Measurements from ENCODE around the gene SLC35B2.

The SLC35B2 gene

DNA sequence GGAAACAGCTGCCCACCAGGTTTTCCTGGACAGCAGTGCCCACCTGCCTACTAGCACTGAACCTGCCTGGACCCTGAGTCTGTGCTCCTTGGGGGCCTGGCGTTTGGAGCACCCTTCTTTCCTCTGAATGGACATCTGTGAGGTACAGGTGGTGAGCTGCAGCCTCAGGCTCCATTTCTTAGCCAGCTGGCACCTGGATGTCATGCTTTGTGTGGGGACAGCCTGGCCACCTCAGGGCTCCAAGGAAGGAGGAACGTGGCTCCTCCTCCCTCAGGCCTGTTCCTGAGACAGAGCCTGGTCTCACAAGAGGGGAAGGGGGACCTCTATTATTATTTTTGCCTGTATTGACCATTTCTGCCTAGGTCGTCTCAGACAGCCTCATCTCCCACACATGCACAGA, 21.0 kb upstream of the SLC35B2 start:
- no peak overlapping the region for H3K27ac ChIP-seq
- CTCF ChIA-PET, result interaction anchor here (0.5 to 1.9 kb wide), 5 partner anchors 10 to 116 kb away, joined by 3 to 6 read pairs (median 4); no protein-coding TSS in a partner anchor
- TF ChIP-seq, protein P1, sequence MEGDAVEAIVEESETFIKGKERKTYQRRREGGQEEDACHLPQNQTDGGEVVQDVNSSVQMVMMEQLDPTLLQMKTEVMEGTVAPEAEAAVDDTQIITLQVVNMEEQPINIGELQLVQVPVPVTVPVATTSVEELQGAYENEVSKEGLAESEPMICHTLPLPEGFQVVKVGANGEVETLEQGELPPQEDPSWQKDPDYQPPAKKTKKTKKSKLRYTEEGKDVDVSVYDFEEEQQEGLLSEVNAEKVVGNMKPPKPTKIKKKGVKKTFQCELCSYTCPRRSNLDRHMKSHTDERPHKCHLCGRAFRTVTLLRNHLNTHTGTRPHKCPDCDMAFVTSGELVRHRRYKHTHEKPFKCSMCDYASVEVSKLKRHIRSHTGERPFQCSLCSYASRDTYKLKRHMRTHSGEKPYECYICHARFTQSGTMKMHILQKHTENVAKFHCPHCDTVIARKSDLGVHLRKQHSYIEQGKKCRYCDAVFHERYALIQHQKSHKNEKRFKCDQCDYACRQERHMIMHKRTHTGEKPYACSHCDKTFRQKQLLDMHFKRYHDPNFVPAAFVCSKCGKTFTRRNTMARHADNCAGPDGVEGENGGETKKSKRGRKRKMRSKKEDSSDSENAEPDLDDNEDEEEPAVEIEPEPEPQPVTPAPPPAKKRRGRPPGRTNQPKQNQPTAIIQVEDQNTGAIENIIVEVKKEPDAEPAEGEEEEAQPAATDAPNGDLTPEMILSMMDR (conservative IDR thresholded peaks at IDR 0.05; ENCODE audit: low read depth), result no peak
- DNase-seq (ENCODE audit: low spot score), result no peak
- POLR2A ChIA-PET (ENCODE audit: low non-redundant PET), result no interaction called here

DNA sequence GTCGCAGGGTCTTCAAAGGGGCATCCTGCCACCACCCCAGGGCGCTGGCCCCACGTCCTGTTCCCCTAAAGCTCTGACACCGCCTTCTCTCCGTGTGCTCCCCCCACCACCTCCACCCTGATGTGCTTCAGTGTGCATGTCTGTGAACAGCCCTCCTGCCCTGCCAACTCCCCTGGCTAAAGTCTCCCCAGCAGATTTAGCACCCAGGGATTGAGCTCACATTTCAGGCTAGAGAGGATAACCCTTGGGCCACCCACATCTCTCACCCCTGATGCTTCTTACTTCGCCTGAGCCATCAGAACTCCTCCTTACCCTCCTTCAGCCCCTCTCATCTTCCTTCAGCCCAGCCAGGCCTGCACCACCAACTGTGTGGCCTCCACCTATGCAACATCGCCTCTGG, 20.4 kb upstream of the SLC35B2 start:
- H3K27ac ChIP-seq, result no peak overlapping the region
- TF ChIP-seq, protein P1 (conservative IDR thresholded peaks at IDR 0.05; ENCODE audit: low read depth), result no peak
- ChIA-PET CTCF (interaction anchor here (0.6 to 1.9 kb wide), 4 partner anchors 9 to 116 kb away, joined by 3 to 6 read pairs (median 4); no protein-coding TSS in a partner anchor), POLR2A (ENCODE audit: low non-redundant PET) (no interaction called here)
- DNase-seq (ENCODE audit: low spot score), result no peak

DNA sequence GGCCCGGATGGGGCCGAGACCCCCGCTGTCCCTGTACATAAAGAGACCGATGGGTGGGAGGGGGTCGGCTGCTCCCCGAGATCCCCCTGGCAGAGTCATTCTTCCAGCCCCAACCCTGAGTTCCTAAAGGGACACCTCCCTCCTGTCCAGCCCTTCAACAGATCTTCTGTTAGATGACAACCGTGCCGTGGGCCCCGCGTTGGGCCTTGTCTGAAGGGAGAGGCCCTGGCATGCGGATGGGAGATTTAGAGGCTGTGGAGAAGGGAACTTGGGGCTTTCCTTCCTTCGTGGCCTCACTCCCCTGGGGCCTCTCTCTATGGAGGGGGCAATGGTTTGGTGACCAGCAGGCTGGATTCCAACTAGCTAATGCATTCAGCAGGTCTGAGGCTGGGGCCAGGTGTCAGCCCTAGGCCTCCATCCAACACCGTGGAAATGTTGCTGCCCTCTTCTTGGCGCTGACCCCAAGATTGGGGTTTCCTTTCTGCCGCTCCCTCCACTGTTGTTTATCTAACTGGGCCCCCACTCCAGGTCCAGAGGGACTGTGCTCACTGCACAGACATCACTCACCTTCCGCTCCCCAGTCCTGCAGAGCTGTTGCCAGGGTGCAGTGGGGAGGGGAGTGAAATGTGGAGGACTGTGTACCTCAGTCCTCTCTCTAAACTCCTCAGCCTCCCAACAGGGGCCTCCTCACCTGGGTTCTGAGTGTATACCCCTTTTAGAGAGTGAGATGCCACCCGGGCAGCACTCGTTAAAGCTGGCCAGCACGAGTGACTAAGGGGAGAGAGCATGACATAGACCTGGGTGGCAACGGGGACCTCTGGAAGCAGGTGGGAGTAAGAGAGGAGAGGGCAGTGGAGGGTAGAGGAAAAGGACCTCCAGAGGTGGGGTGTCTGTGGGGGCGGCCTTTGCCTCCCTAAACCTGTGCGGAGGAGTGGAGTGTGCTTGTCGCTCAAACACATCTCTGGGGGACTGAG, 19.6 kb upstream of the SLC35B2 start:
- ChIA-PET CTCF (interaction anchor here (0.6 to 1.9 kb wide), 5 partner anchors 8 to 61 kb away, joined by 3 to 6 read pairs (median 3); no protein-coding TSS in a partner anchor), POLR2A (ENCODE audit: low non-redundant PET) (no interaction called here)
- TF ChIP-seq, protein P1 (conservative IDR thresholded peaks at IDR 0.05; ENCODE audit: low read depth), result no peak
- H3K27ac ChIP-seq, result no peak overlapping the region
- DNase-seq (ENCODE audit: low spot score), result no peak

DNA sequence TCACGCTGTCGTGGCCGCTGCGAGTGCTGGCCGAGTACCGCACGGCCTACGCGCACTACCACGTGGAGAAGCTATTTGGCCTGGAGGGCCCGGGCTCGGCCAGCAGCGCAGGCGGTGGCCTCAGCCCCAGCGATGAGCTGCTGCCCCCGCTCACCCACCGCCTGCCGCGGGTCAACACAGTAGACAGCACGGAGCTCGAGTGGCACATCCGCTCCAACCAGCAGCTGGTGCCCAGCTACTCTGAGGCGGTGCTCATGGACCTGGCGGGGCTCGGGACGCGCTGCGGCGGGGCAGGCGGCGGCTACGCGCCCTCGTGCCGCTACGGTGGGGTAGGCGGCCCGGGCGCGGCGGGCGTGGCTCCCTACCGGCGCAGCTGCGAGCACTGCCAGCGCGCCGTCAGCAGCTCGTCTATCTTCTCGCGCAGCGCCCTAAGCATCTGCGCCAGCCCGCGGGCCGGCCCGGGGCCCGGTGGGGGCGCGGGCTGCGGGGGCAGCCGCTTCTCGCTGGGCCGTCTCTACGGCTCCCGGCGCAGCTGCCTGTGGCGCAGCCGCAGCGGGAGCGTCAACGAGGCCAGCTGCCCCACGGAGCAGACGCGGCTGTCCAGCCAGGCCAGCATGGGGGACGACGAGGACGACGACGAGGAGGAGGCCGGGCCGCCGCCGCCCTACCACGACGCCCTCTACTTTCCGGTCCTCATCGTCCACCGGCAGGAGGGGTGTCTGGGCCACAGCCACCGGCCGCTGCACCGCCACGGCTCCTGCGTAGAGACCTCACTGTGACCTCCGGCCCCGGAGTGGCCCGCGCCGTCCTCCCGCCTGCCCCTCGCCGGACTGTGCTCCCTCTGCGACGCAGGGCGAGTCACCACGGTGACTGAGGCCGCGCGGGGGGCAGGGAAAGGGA, 18.7 kb upstream of the SLC35B2 start:
- ChIA-PET POLR2A (ENCODE audit: low non-redundant PET) (no interaction called here), CTCF (interaction anchor here (0.6 to 1.6 kb wide), 2 partner anchors 8 to 12 kb away, joined by 3 read pairs; no protein-coding TSS in a partner anchor)
- H3K27ac ChIP-seq, result no peak overlapping the region
- peak; percentile 25 for DNase-seq (ENCODE audit: low spot score)
- TF ChIP-seq, protein P1 (conservative IDR thresholded peaks at IDR 0.05; ENCODE audit: low read depth), result no peak

DNA sequence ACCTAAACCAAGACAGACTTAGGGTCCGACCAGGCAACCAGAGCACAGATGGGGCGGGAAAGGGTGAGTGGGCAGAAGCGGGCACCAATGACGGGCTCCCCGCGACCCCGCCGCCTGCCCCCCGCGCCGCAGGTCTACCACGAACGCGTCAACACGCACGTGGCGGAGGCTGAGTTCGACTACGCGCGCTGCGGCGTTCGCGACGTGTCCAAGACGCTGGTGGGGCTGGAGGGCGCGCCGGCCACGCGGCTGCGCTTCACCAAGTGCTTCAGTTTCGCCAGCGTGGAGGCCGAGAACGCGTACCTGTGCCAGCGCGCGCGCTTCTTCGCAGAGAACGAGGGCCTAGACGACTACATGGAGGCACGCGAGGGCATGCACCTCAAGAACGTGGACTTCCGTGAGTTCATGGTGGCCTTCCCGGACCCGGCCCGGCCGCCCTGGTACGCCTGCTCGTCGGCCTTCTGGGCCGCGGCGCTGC, 18.0 kb upstream of the SLC35B2 start:
- TF ChIP-seq, protein P1 (conservative IDR thresholded peaks at IDR 0.05; ENCODE audit: low read depth), result no peak
- POLR2A ChIA-PET (ENCODE audit: low non-redundant PET), result no interaction called here
- DNase-seq (ENCODE audit: low spot score), result no peak
- H3K27ac ChIP-seq, result no peak overlapping the region
- CTCF ChIA-PET, result interaction anchor here (1.6 kb wide), 1 partner anchor 12 kb away, joined by 3 read pairs; no protein-coding TSS in a partner anchor

DNA sequence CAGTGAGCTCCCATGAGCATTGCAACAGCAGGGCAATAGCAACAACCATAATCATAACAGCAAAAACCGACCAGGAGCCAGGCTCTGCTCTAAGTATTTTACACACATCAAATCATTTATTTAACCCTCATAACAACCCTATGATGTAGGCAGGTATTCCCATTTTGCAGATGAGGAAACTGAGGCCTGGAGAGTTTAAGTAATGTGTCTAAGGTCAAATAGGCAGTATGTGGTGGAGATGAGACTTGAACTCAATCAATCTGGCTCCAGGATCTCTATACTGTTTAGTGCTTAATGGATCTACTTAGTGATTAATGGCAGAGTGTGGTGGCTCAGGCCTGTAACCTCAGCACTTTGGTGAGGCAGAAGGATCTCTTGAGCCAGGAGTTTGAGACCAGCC, 16.3 kb upstream of the SLC35B2 start:
- H3K27ac ChIP-seq, result no peak overlapping the region
- TF ChIP-seq, protein P1 (conservative IDR thresholded peaks at IDR 0.05; ENCODE audit: low read depth), result no peak
- ChIA-PET CTCF (interaction anchor here (0.5 to 0.6 kb wide), 2 partner anchors 15 to 17 kb away, joined by 3 to 4 read pairs; no protein-coding TSS in a partner anchor), POLR2A (ENCODE audit: low non-redundant PET) (interaction anchor here (0.6 kb wide), 1 partner anchor 627 kb away, joined by 4 read pairs; no protein-coding TSS in a partner anchor)
- DNase-seq (ENCODE audit: low spot score), result no peak

Data from RWPE1 (cell line).